RWPE2 (cell line): Measurements from ENCODE around the gene SGTB.

ENCODE experiments used
- ATAC-seq: fragments of 200-7000 bp; cut with Tn5 transposase; 3 replicates; pipeline ENCODE4 v1.9.1; 2021; ENCODE audit warnings: low read depth
- DNase-seq: peaks from one replicate; pipeline ENCODE4 v3.0.0-alpha.2; 2020; ENCODE audit warnings: low spot score
- H3K27ac ChIP-seq: fragments of 450-650 bp; 2 replicates; pipeline ENCODE4 v1.5.1; 2017; ENCODE audit warnings: mild to moderate bottlenecking; ENCODE audit not compliant: poor library complexity, severe bottlenecking
- H3K27me3 ChIP-seq: fragments of 250-450 bp; sonication (Bioruptor Pico); 2 replicates; pipeline ENCODE4 v1.5.1; 2021; ENCODE audit warnings: mild to moderate bottlenecking, moderate library complexity; ENCODE audit not compliant: insufficient read depth, poor library complexity, severe bottlenecking
- H3K36me3 ChIP-seq: fragments of 250-450 bp; sonication (Bioruptor Pico); 2 replicates; pipeline ENCODE4 v1.5.1; 2020; ENCODE audit warnings: low read depth, mild to moderate bottlenecking, moderate library complexity
- H3K4me1 ChIP-seq: fragments of 250-450 bp; sonication (Bioruptor Pico); 2 replicates; pipeline ENCODE4 v1.5.1; 2021; ENCODE audit warnings: mild to moderate bottlenecking, moderate library complexity; ENCODE audit not compliant: insufficient read depth, poor library complexity, severe bottlenecking
- H3K4me3 ChIP-seq: fragments of 250-450 bp; sonication (Bioruptor Pico); 2 replicates; pipeline ENCODE4 v1.5.1; 2021; ENCODE audit warnings: mild to moderate bottlenecking, moderate library complexity; ENCODE audit not compliant: severe bottlenecking
- H3K9me3 ChIP-seq: fragments of 250-450 bp; sonication (Bioruptor Pico); 2 replicates; pipeline ENCODE4 v1.5.1; 2021; ENCODE audit warnings: mild to moderate bottlenecking, moderate library complexity; ENCODE audit not compliant: severe bottlenecking
- CTCF ChIP-seq: fragments of 450-650 bp; IDR thresholded peaks from one replicate; pipeline ENCODE4 v1.5.1; 2017; ENCODE audit warnings: mild to moderate bottlenecking, moderate library complexity; ENCODE audit not compliant: poor library complexity, severe bottlenecking

Gene SGTB

GRCh38 chr5:65674749-65675148 is 47.2 kb downstream of the SGTB start:
- no peak for DNase-seq
- TF ChIP-seq CTCF: no peak
- H3K4me1 ChIP-seq: no peaks in the 10 kb centered on the region
- H3K27me3 ChIP-seq: no peaks in the 10 kb centered on the region
- peaks cover 4% of the 10 kb centered on the region for H3K36me3 ChIP-seq
- no peak overlapping the region for H3K27ac ChIP-seq
- H3K9me3 ChIP-seq: peaks cover 2% of the 10 kb centered on the region
- no peak overlapping the region for H3K4me3 ChIP-seq
- ATAC-seq: no peak

GRCh38 chr5:65672796-65673195 is 49.1 kb downstream of the SGTB start:
- Histone ChIP-seq H3K27ac (no peak overlapping the region), H3K36me3 (peaks cover 9% of the 10 kb centered on the region), H3K9me3 (no peaks in the 10 kb centered on the region), H3K27me3 (no peaks in the 10 kb centered on the region), H3K4me1 (no peaks in the 10 kb centered on the region), H3K4me3 (no peak overlapping the region)
- peak; percentile 85 for ATAC-seq
- TF ChIP-seq CTCF: no peak
- DNase-seq: no peak

GRCh38 chr5:65668696-65669095 is 53.2 kb downstream of the SGTB start:
- Histone ChIP-seq H3K27me3 (no peaks in the 10 kb centered on the region), H3K4me3 (no peak overlapping the region), H3K9me3 (no peaks in the 10 kb centered on the region), H3K4me1 (no peaks in the 10 kb centered on the region), H3K27ac (no peak overlapping the region), H3K36me3 (peaks cover 37% of the 10 kb centered on the region)
- DNase-seq (no peak), ATAC-seq (no peak)
- TF ChIP-seq CTCF: no peak

GRCh38 chr5:65663804-65664521 is 57.9 kb downstream of the SGTB start:
- Histone ChIP-seq H3K27me3 (no peaks in the 10 kb centered on the region), H3K27ac (no peak overlapping the region), H3K4me3 (no peak overlapping the region), H3K36me3 (peaks cover 57% of the 10 kb centered on the region), H3K4me1 (no peaks in the 10 kb centered on the region), H3K9me3 (no peaks in the 10 kb centered on the region)
- TF ChIP-seq CTCF: peak; percentile 60
- peak; percentile 86; the same call in 2 of the 3 replicates for ATAC-seq
- DNase-seq: no peak

- ATAC-seq (no peak), DNase-seq (no peak)
- TF ChIP-seq CTCF: no peak
- no peak overlapping the region for H3K27ac ChIP-seq
- no peaks in the 10 kb centered on the region for H3K9me3 ChIP-seq
- peaks cover 62% of the 10 kb centered on the region for H3K36me3 ChIP-seq
- no peak overlapping the region for H3K4me3 ChIP-seq
- H3K27me3 ChIP-seq: no peaks in the 10 kb centered on the region
- no peaks in the 10 kb centered on the region for H3K4me1 ChIP-seq
Observed at GRCh38 chr5:65654713-65655112, 67.2 kb downstream of the SGTB start.
